Activated CD4-positive, alpha-beta T cell treated with anti-CD3 and anti-CD28 coated beads, Interleukin-2, amount 50 U/mL, for 48 hours (primary cell): Measurements from ENCODE around the gene WDR62.

Experiments used
- DNase-seq, 2 experiments: peaks; one replicate each; pipeline ENCODE4 v3.0.0-alpha.2; 2020

The WDR62 gene

GRCh38 chr19:36081894-36082293 is 27.2 kb downstream of the WDR62 start:
- no peak for DNase-seq

- DNase-seq = no peak
Measured at GRCh38 chr19:36082916-36083315, 28.2 kb downstream of the WDR62 start.

GRCh38 chr19:36084231-36085009 is 29.7 kb downstream of the WDR62 start:
- DNase-seq = no peak

- DNase-seq = no peak
Measured at GRCh38 chr19:36086326-36086725, 31.6 kb downstream of the WDR62 start.

- no peak for DNase-seq
Measured at GRCh38 chr19:36089847-36090246, 35.1 kb downstream of the WDR62 start.

- no peak for DNase-seq
Measured at GRCh38 chr19:36090910-36091695, 36.4 kb downstream of the WDR62 start.

- DNase-seq = no peak
Measured at GRCh38 chr19:36092566-36092965, 37.9 kb downstream of the WDR62 start.

GRCh38 chr19:36093146-36093662 is 38.5 kb downstream of the WDR62 start:
- DNase-seq = peak; percentile 38 to 51

GRCh38 chr19:36093687-36094086 is 39.0 kb downstream of the WDR62 start:
- no peak for DNase-seq

- DNase-seq = no peak
Measured at GRCh38 chr19:36097036-36097435, 42.3 kb downstream of the WDR62 start.

GRCh38 chr19:36099166-36099785 is 44.6 kb downstream of the WDR62 start:
- DNase-seq = no peak

- DNase-seq = no peak
Measured at GRCh38 chr19:36100476-36100875, 45.8 kb downstream of the WDR62 start.

GRCh38 chr19:36101550-36102327 is 47.0 kb downstream of the WDR62 start:
- no peak for DNase-seq

GRCh38 chr19:36103040-36103626 is 48.4 kb downstream of the WDR62 start:
- no peak for DNase-seq

- no peak for DNase-seq
Measured at GRCh38 chr19:36103842-36104552, 49.3 kb downstream of the WDR62 start.

GRCh38 chr19:36106441-36106840 is 51.7 kb downstream of the WDR62 start:
- DNase-seq = no peak

- DNase-seq = no peak
Measured at GRCh38 chr19:36106991-36107390, 52.3 kb downstream of the WDR62 start.

- DNase-seq = no peak
Measured at GRCh38 chr19:36108684-36109083, 54.0 kb downstream of the WDR62 start.

- no peak for DNase-seq
Measured at GRCh38 chr19:36110487-36111199, 55.9 kb downstream of the WDR62 start, which contains the start of gene OVOL3. TSS of gene OVOL3 (plus strand) at chr19:36111143. CDS start at chr19:36111203, 60 bp downstream.

GRCh38 chr19:36111200-36111539 is 56.5 kb downstream of the WDR62 start:
- no peak for DNase-seq

- DNase-seq = no peak
Measured at GRCh38 chr19:36112678-36113077, 58.0 kb downstream of the WDR62 start.
